HepG2 (cell line): Measurements from ENCODE around the gene RCAN2. TPM values are rescaled to one million over a fixed set of nuclear protein-coding genes. Genes with fewer than 3 reads are reported as not detected.

ENCODE experiments used
- ATAC-seq: fragments of 200-7000 bp; cut with Tn5 transposase; 3 replicates; pipeline ENCODE4 v1.9.1; 2020; ENCODE audit warnings: mild to moderate bottlenecking, moderate library complexity
- BruUV-seq: library from RNA; stranded (reverse); fragments of 400-500 nt; replicated peaks from 2 replicates; lab custom pipeline; 2021; lab: Mats Ljungman, UMichigan
- CTCF ChIA-PET: fragments of 300-600 bp; formaldehyde crosslinking; extraction: SDS; loops from one replicate; lab custom pipeline; 2021; ENCODE audit warnings: low total read pairs, inconsistent platforms, low intra/inter-chr PET ratio; lab: Yijun Ruan, JAX
- POLR2A ChIA-PET: fragments of 350-600 bp; sonication (Branson Sonifier 250); formaldehyde crosslinking; loops from one replicate; lab custom pipeline; 2020; ENCODE audit warnings: antibody characterized with exemption, inconsistent platforms; lab: Yijun Ruan, JAX
- DNase-seq: peaks from one replicate; pipeline ENCODE4 v3.0.0-alpha.2; 2015; ENCODE audit warnings: low spot score
- FAIRE-seq: peaks from 3 replicates; lab custom pipeline; 2011; peaks lifted over from hg19 to GRCh38; lab: Jason Lieb, UNC
- H2AFZ ChIP-seq: one replicate; pipeline ENCODE4 v1.6.1; 2011; ENCODE audit warnings: low read length, inconsistent platforms
- H3K27ac ChIP-seq: fragments of 300-600 bp; 3 replicates; pipeline ENCODE4 v1.8.0; 2011; ENCODE audit warnings: mixed run types, mild to moderate bottlenecking, mixed read lengths, low read length, inconsistent platforms; ENCODE audit not compliant: insufficient read depth; ENCODE audit errors: extremely low read length
- H3K27me3 ChIP-seq, 2 experiments: fragments of 200-600 bp in 1 of 2; 2 replicates in 1 of 2; 3 replicates in 1 of 2; pipeline versions ENCODE4 v1.6.0 to v1.8.0; 2011; ENCODE audit warnings: low read length in 2 of 2, mild to moderate bottlenecking in 2 of 2, moderate library complexity in 2 of 2, inconsistent platforms in 1 of 2; ENCODE audit not compliant: insufficient read depth in 2 of 2, control insufficient read depth in 1 of 2
- H3K36me3 ChIP-seq, 2 experiments: fragments of 200-600 bp in 1 of 2; replicated peaks in 1 of 2; 2 replicates in 1 of 2; 3 replicates in 1 of 2; pipeline versions ENCODE4 v1.5.1 to v1.8.0; 2011; ENCODE audit warnings: low read length in 2 of 2, inconsistent platforms in 1 of 2; ENCODE audit not compliant: insufficient read depth in 2 of 2, control insufficient read depth in 1 of 2
- H3K4me1 ChIP-seq: 2 replicates; pipeline ENCODE4 v1.5.1; 2012; ENCODE audit warnings: low read length, inconsistent platforms; ENCODE audit not compliant: insufficient read depth
- H3K4me2 ChIP-seq: 2 replicates; pipeline ENCODE4 v1.6.0; 2011; ENCODE audit warnings: low read depth, low read length, inconsistent platforms
- H3K4me3 ChIP-seq, 3 experiments: fragments of 200-600 bp in 1 of 3; sonication (generic), shearing (Covaris generic) in 1 of 3; replicated peaks in 1 of 3; 2 replicates each; pipeline ENCODE4 v1.5.1; 2011 to 2016; ENCODE audit warnings: low read length in 3 of 3, inconsistent platforms in 2 of 3, low read depth in 2 of 3, mild to moderate bottlenecking in 2 of 3, control low read depth in 1 of 3, mixed read lengths in 1 of 3; ENCODE audit not compliant: insufficient read depth in 1 of 3
- H3K79me2 ChIP-seq: one replicate; pipeline ENCODE4 v1.6.1; 2011; ENCODE audit warnings: low read length, inconsistent platforms; ENCODE audit not compliant: insufficient read depth
- H3K9ac ChIP-seq: 2 replicates; pipeline ENCODE4 v1.6.0; 2011; ENCODE audit warnings: mild to moderate bottlenecking, low read depth, low read length, inconsistent platforms; ENCODE audit not compliant: insufficient read depth
- H3K9me3 ChIP-seq: 2 replicates; pipeline ENCODE4 v1.5.1; 2012; ENCODE audit warnings: mild to moderate bottlenecking, low read length
- H4K20me1 ChIP-seq: 2 replicates; pipeline ENCODE4 v1.6.0; 2011; ENCODE audit warnings: inconsistent platforms, mild to moderate bottlenecking, low read length, moderate library complexity; ENCODE audit not compliant: insufficient read depth
- FOXA1 ChIP-seq, 2 experiments: fragments of 450-650 bp in 1 of 2; sonication (generic) in 1 of 2; formaldehyde crosslinking in 1 of 2; IDR thresholded peaks; 2 replicates each; pipeline versions ENCODE4 v1.4.0 to v1.6.1; 2016 to 2020; ENCODE audit warnings: missing genetic modification reagents in 1 of 2
- JDP2 ChIP-seq: sonication (generic); formaldehyde crosslinking; IDR thresholded peaks from 2 replicates; pipeline ENCODE4 v1.8.1; 2022; ENCODE audit warnings: missing genetic modification reagents, borderline replicate concordance
- NFKB2 ChIP-seq: sonication (generic); formaldehyde crosslinking; IDR thresholded peaks from 2 replicates; pipeline ENCODE4 v1.4.0; 2020; ENCODE audit warnings: missing genetic modification reagents, borderline replicate concordance
- NPAS2 ChIP-seq: sonication (generic); formaldehyde crosslinking; IDR thresholded peaks from 2 replicates; pipeline ENCODE4 v1.8.0; 2022; ENCODE audit warnings: mild to moderate bottlenecking, missing genetic modification reagents, borderline replicate concordance
- TEAD3 ChIP-seq: optimal IDR thresholded peaks from 2 replicates; pipeline ENCODE3; 2016; ENCODE audit warnings: borderline replicate concordance
- ZFAT ChIP-seq: sonication (generic); formaldehyde crosslinking; conservative IDR thresholded peaks from 2 replicates; pipeline ENCODE4 v1.8.1; 2023; ENCODE audit warnings: missing genetic modification reagents, inconsistent platforms
- ZIK1 ChIP-seq: sonication (generic); formaldehyde crosslinking; IDR thresholded peaks from 2 replicates; pipeline ENCODE4 v1.5.0; 2020; ENCODE audit warnings: mild to moderate bottlenecking, low read depth, missing genetic modification reagents, borderline replicate concordance
- ZNF121 ChIP-seq: sonication (generic); formaldehyde crosslinking; IDR thresholded peaks from 2 replicates; pipeline ENCODE4 v1.5.0; 2020; ENCODE audit warnings: mild to moderate bottlenecking, missing genetic modification reagents
- ZNF17 ChIP-seq: sonication (generic); formaldehyde crosslinking; IDR thresholded peaks from 2 replicates; pipeline ENCODE4 v1.5.0; 2020; ENCODE audit warnings: mild to moderate bottlenecking, missing genetic modification reagents
- ZNF343 ChIP-seq: sonication (generic); formaldehyde crosslinking; IDR thresholded peaks from 2 replicates; pipeline ENCODE4 v1.4.0; 2020; ENCODE audit warnings: mild to moderate bottlenecking, missing genetic modification reagents
- ZNF382 ChIP-seq: sonication (generic); formaldehyde crosslinking; IDR thresholded peaks from 2 replicates; pipeline ENCODE4 v1.5.0; 2020; ENCODE audit warnings: missing genetic modification reagents, mild to moderate bottlenecking, borderline replicate concordance
- ZNF549 ChIP-seq: sonication (generic); formaldehyde crosslinking; IDR thresholded peaks from 2 replicates; pipeline ENCODE4 v1.5.0; 2020; ENCODE audit warnings: missing genetic modification reagents
- ZNF552 ChIP-seq: sonication (generic); formaldehyde crosslinking; IDR thresholded peaks from 2 replicates; pipeline ENCODE4 v1.9.0; 2022; ENCODE audit warnings: missing genetic modification reagents, mild to moderate bottlenecking, borderline replicate concordance
- ZSCAN29 ChIP-seq: sonication (generic); formaldehyde crosslinking; conservative IDR thresholded peaks from 2 replicates; pipeline ENCODE4 v1.4.0; 2020; ENCODE audit warnings: mild to moderate bottlenecking, missing genetic modification reagents
- WGBS: methylation state at CpG from one replicate; pipeline ENCODE4 v1.1.6; 2017; ENCODE audit warnings: low lambda C conversion rate; 5-methylcytosine and 5-hydroxymethylcytosine counted together
- in situ Hi-C: cut with HindIII; loops from 2 replicates; pipeline ENCODE4 v1.10.0; 2017; ENCODE audit warnings: low pct_unique_long_range_greater_than_20kb; ENCODE audit not compliant: extremely low pct_ligation_motif_present
- intact Hi-C: fragments of 100-400 bp; cut with micrococcal nuclease; formaldehyde crosslinking; loops from one replicate; pipeline ENCODE4 v1.10.0; 2022; ENCODE audit not compliant: unreplicated experiment
- polyA plus RNA-seq, 8 experiments: library from polyadenylated mRNA; depleted of rRNA in 3 of 8; stranded (reverse) in 7 of 8; unstranded in 1 of 8; fragments of >200 nt; fragmentation: Illumina TruSeq in 4 of 8; extraction: Trizol in 4 of 8; gene quantifications; 2 replicates each; pipeline versions ENCODE4 v1.2.1 to v1.2.3, GENCODE V29; 2011 to 2016; ENCODE audit warnings: low read depth in 4 of 8, missing spikeins in 1 of 8, mixed read lengths in 1 of 8; ENCODE audit not compliant: insufficient read depth in 1 of 8
- total RNA-seq, 5 experiments: library from RNA; depleted of rRNA; stranded (reverse); fragments of >200 nt; fragmentation: Illumina TruSeq; extraction: Trizol; gene quantifications; 2 replicates each; pipeline ENCODE4 v1.2.3, GENCODE V29; 2016; ENCODE audit warnings: low read depth in 1 of 5
- TF ChIP-seq, protein P1 (sequence below): sonication (generic); formaldehyde crosslinking; IDR thresholded peaks from 2 replicates; pipeline ENCODE4 v1.8.1; 2023; ENCODE audit warnings: mild to moderate bottlenecking, moderate library complexity, missing genetic modification reagents
- TF ChIP-seq, protein P2 (sequence below): sonication (generic); formaldehyde crosslinking; IDR thresholded peaks from one replicate; pipeline ENCODE4 v1.5.1; 2020; ENCODE audit warnings: mild to moderate bottlenecking, missing genetic modification reagents; ENCODE audit errors: not compliant biosample characterization

RCAN2 gene
- total and polyA plus RNA-seq, 2 of the 13 experiments (the other 11 are each of a cell fraction or from before 2014, with no cell fraction given): not detected

GRCh38 chr6:46290421-46291274, 200.6 kb downstream of the RCAN2 start (continued):
- TF ChIP-seq ZIK1: no peak
- no peak for TF ChIP-seq ZNF343 (CRISPR knock-in tag)
- no peak for TF ChIP-seq ZNF121 (CRISPR knock-in tag)
- no peak for TF ChIP-seq FOXA1 (IDR thresholded peaks at IDR 0.05)
- TF ChIP-seq FOXA1 (CRISPR knock-in tag; IDR thresholded peaks at IDR 0.05): no peak
- TF ChIP-seq, protein P1, sequence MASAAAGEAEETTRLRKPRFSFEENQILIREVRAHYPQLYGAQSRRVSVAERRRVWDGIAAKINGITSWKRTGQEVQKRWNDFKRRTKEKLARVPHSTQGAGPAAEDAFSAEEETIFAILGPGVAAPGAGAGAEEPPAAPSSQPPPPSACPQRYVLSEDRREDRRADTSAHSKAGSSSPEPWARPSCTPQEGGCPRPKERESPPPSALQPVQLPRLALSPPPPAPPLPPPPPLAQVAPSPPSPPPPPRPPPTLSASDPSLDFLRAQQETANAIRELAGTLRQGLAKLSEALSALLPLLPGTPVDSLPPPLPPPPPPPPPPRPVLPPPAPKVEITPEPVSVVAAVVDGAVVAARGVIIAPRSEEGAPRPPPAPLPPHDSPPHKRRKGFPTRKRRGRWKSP (CRISPR knock-in tag): no peak
- TF ChIP-seq ZNF17 (CRISPR knock-in tag): no peak
- TF ChIP-seq ZSCAN29: no peak
- TF ChIP-seq TEAD3: no peak
- TF ChIP-seq ZNF552: no peak
- TF ChIP-seq ZNF549 (CRISPR knock-in tag): no peak
- TF ChIP-seq ZFAT: no peak
- no peak for TF ChIP-seq JDP2

DNA sequence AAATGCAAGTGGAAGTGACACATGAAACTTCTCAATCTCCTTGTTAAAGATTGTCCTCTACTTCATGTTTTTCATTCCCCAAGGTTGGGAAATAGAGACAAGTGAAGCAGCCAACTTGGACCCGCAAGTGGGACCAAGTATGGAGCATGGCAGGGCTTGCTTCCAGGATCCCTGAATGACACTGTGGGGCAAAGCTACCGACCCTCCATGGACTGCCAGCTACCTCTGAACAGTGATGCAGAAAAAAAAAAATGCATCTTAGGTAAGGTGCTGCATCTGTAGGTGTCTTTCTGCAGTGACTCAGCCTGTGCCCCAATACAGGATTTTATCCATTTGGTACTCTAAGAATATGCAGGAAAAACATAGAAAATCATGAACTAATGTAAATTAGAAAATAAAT, 201.4 kb downstream of the RCAN2 start:
- ATAC-seq: no peak
- no peaks in the 10 kb centered on the region for H3K79me2 ChIP-seq
- TF ChIP-seq NFKB2 (CRISPR knock-in tag) (no peak), NPAS2 (CRISPR knock-in tag) (no peak), ZNF382 (CRISPR knock-in tag) (no peak)
- TF ChIP-seq, protein P2, sequence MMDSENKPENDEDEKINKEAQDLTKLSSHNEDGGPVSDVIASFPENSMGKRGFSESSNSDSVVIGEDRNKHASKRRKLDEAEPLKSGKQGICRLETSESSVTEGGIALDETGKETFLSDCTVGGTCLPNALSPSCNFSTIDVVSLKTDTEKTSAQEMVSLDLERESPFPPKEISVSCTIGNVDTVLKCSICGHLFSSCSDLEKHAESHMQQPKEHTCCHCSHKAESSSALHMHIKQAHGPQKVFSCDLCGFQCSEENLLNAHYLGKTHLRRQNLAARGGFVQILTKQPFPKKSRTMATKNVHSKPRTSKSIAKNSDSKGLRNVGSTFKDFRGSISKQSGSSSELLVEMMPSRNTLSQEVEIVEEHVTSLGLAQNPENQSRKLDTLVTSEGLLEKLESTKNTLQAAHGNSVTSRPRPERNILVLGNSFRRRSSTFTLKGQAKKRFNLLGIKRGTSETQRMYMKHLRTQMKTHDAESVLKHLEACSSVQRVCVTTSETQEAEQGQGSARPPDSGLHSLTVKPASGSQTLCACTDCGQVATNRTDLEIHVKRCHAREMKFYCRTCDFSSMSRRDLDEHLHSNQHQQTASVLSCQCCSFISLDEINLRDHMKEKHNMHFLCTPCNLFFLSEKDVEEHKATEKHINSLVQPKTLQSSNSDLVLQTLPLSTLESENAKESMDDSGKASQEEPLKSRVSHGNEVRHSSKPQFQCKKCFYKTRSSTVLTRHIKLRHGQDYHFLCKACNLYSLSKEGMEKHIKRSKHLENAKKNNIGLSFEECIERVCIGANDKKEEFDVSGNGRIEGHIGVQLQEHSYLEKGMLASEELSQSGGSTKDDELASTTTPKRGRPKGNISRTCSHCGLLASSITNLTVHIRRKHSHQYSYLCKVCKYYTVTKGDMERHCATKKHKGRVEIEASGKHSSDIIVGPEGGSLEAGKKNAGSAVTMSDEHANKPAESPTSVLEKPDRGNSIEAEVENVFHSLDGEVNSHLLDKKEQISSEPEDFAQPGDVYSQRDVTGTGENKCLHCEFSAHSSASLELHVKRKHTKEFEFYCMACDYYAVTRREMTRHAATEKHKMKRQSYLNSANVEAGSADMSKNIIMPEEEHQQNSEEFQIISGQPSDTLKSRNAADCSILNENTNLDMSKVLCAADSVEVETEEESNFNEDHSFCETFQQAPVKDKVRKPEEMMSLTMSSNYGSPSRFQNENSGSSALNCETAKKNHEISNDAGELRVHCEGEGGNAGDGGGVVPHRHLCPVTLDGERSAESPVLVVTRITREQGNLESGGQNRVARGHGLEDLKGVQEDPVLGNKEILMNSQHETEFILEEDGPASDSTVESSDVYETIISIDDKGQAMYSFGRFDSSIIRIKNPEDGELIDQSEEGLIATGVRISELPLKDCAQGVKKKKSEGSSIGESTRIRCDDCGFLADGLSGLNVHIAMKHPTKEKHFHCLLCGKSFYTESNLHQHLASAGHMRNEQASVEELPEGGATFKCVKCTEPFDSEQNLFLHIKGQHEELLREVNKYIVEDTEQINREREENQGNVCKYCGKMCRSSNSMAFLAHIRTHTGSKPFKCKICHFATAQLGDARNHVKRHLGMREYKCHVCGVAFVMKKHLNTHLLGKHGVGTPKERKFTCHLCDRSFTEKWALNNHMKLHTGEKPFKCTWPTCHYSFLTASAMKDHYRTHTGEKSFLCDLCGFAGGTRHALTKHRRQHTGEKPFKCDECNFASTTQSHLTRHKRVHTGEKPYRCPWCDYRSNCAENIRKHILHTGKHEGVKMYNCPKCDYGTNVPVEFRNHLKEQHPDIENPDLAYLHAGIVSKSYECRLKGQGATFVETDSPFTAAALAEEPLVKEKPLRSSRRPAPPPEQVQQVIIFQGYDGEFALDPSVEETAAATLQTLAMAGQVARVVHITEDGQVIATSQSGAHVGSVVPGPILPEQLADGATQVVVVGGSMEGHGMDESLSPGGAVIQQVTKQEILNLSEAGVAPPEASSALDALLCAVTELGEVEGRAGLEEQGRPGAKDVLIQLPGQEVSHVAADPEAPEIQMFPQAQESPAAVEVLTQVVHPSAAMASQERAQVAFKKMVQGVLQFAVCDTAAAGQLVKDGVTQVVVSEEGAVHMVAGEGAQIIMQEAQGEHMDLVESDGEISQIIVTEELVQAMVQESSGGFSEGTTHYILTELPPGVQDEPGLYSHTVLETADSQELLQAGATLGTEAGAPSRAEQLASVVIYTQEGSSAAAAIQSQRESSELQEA (CRISPR knock-in tag): no peak

More for the DNA sequence above, 201.4 kb downstream of the RCAN2 start:
- Histone ChIP-seq H3K9me3 (no peaks in the 10 kb centered on the region), H3K9ac (no peak overlapping the region), H3K36me3 (no peaks in the 10 kb centered on the region), H4K20me1 (no peaks in the 10 kb centered on the region), H3K27ac (no peak overlapping the region), H2AFZ (no peak overlapping the region), H3K27me3 (no peaks in the 10 kb centered on the region), H3K4me3 (no peak overlapping the region), H3K4me1 (no peaks in the 10 kb centered on the region), H3K4me2 (no peak overlapping the region)
- no TSS peak for BruUV-seq
- intact Hi-C loops: no loop called here
- ChIA-PET POLR2A (no interaction called here), CTCF (no interaction called here)
- FAIRE-seq (no peak), DNase-seq (no peak)
- in situ Hi-C loops: no loop called here
- 0% methylated on average over 2 of the region's 2 CpGs for WGBS
